ENCODE measurements around the gene SACS. TPM values are rescaled to one million over a fixed set of nuclear protein-coding genes. Genes with fewer than 3 reads are reported as not detected.
"Not testable (repeated sequence)": the region's sequence is repeated elsewhere in the genome, so short reads cannot be mapped to it uniquely, and the experiment has no call there.

Gene SACS
- total and polyA plus RNA-seq, 7 donors: 0.60 to 32.5 (median 20.9) TPM

- H3K36me3 ChIP-seq: no peaks in the 10 kb centered on the region
- WGBS, 2 donors: 90 to 95% methylated on average over 15 of the region's 15 CpGs
- H3K9me3 ChIP-seq: no peaks in the 10 kb centered on the region
- H3K27ac ChIP-seq: no peak overlapping the region
- TF ChIP-seq POLR2AphosphoS5 (IDR thresholded peaks at IDR 0.05) (no peak), POLR2A (IDR thresholded peaks at IDR 0.05) (no peak), EP300 (IDR thresholded peaks at IDR 0.05) (no peak)
- TF ChIP-seq, protein P1, sequence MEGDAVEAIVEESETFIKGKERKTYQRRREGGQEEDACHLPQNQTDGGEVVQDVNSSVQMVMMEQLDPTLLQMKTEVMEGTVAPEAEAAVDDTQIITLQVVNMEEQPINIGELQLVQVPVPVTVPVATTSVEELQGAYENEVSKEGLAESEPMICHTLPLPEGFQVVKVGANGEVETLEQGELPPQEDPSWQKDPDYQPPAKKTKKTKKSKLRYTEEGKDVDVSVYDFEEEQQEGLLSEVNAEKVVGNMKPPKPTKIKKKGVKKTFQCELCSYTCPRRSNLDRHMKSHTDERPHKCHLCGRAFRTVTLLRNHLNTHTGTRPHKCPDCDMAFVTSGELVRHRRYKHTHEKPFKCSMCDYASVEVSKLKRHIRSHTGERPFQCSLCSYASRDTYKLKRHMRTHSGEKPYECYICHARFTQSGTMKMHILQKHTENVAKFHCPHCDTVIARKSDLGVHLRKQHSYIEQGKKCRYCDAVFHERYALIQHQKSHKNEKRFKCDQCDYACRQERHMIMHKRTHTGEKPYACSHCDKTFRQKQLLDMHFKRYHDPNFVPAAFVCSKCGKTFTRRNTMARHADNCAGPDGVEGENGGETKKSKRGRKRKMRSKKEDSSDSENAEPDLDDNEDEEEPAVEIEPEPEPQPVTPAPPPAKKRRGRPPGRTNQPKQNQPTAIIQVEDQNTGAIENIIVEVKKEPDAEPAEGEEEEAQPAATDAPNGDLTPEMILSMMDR (IDR thresholded peaks at IDR 0.05): no peak
- H3K4me1 ChIP-seq: no peaks in the 10 kb centered on the region
- H3K27me3 ChIP-seq: no peaks in the 10 kb centered on the region
- DNase-seq: no peak
- no peak overlapping the region for H3K4me3 ChIP-seq
- intact Hi-C loops (cut with DNase I): no loop called here
These were observed 7.5 kb upstream of the SACS start for GRCh38 chr13:23440821-23441618.

GRCh38 chr13:23440324-23440723, 6.8 kb upstream of the SACS start:
- H3K9me3 ChIP-seq; H3K36me3 ChIP-seq; H3K27me3 ChIP-seq; DNase-seq; intact Hi-C loops (cut with DNase I); H3K4me1 ChIP-seq; H3K27ac ChIP-seq; H3K4me3 ChIP-seq: not testable (repeated sequence)
- WGBS, 2 donors: 81 to 83% methylated on average over 6 of the region's 6 CpGs

GRCh38 chr13:23437916-23438315, 4.4 kb upstream of the SACS start:
- TF ChIP-seq POLR2A (IDR thresholded peaks at IDR 0.05) (no peak), POLR2AphosphoS5 (IDR thresholded peaks at IDR 0.05) (no peak), EP300 (IDR thresholded peaks at IDR 0.05) (no peak)
- TF ChIP-seq, protein P1 (IDR thresholded peaks at IDR 0.05): no peak
- no peak overlapping the region for H3K4me3 ChIP-seq
- H3K36me3 ChIP-seq: no peaks in the 10 kb centered on the region
- 85 to 88% methylated on average over 4 of the region's 4 CpGs for WGBS, 2 donors
- no peaks in the 10 kb centered on the region for H3K9me3 ChIP-seq
- intact Hi-C loops (cut with DNase I): no loop called here
- H3K4me1 ChIP-seq: peaks cover 0 to 5% (median under 1%) of the 10 kb centered on the region in 4 donors
- no peak overlapping the region for H3K27ac ChIP-seq
- no peaks in the 10 kb centered on the region for H3K27me3 ChIP-seq
- no peak for DNase-seq

DNA sequence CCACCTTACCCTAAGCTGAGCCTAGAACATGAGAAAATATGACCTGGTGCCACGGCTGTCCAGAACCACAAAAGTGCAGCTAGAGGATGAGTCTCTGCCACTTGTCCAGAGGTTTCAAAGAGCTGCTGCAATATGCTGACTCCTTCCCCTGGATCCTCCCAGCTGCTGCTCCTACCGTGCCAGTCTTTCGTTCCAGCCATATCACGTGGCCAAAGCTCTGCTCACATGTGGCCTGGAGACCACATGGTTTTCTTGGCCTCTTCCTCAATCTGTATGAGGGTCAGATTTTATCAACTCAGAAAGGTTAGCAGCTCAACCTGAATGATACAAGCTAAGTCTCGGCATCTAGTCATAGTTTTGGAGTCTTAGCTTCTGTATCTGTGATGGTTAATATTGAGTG, 3.2 kb upstream of the SACS start:
- DNase-seq: no peak
- intact Hi-C loops (cut with DNase I): no loop called here
- Histone ChIP-seq H3K9me3 (no peaks in the 10 kb centered on the region), H3K4me3 (no peak overlapping the region), H3K27me3 (no peaks in the 10 kb centered on the region), H3K4me1 (peaks cover 0 to 13% (median 2%) of the 10 kb centered on the region in 4 donors), H3K27ac (no peak overlapping the region), H3K36me3 (no peaks in the 10 kb centered on the region)
- 87 to 92% methylated on average over 5 of the region's 5 CpGs for WGBS, 2 donors
- TF ChIP-seq POLR2A (IDR thresholded peaks at IDR 0.05): no peak
- no peak for TF ChIP-seq EP300 (IDR thresholded peaks at IDR 0.05)
- TF ChIP-seq, protein P1 (IDR thresholded peaks at IDR 0.05): no peak
- TF ChIP-seq POLR2AphosphoS5 (IDR thresholded peaks at IDR 0.05): no peak

GRCh38 chr13:23434491-23434890, 989 bp upstream of the SACS start:
- H3K27me3 ChIP-seq: no peaks in the 10 kb centered on the region
- no peak overlapping the region for H3K27ac ChIP-seq
- H3K4me3 ChIP-seq: no peak overlapping the region
- intact Hi-C loops (cut with DNase I): no loop called here
- peaks cover 0 to 23% (median 8%) of the 10 kb centered on the region in 4 donors for H3K4me1 ChIP-seq
- 89 to 91% methylated on average over 4 of the region's 4 CpGs for whole genome bisulfite sequencing, 2 donors
- no peaks in the 10 kb centered on the region for H3K9me3 ChIP-seq
- H3K36me3 ChIP-seq: no peaks in the 10 kb centered on the region
- DNase-seq: no peak
- TF ChIP-seq POLR2AphosphoS5 (IDR thresholded peaks at IDR 0.05) (no peak), POLR2A (IDR thresholded peaks at IDR 0.05) (no peak), EP300 (IDR thresholded peaks at IDR 0.05) (no peak)
- TF ChIP-seq, protein P1 (IDR thresholded peaks at IDR 0.05): no peak

All from sigmoid colon (tissue), 7 donors.